ENCODE measurements around the gene ARMC8. TPM values are rescaled to one million over a fixed set of nuclear protein-coding genes. Genes with fewer than 3 reads are reported as not detected.

Gene ARMC8, protein sequence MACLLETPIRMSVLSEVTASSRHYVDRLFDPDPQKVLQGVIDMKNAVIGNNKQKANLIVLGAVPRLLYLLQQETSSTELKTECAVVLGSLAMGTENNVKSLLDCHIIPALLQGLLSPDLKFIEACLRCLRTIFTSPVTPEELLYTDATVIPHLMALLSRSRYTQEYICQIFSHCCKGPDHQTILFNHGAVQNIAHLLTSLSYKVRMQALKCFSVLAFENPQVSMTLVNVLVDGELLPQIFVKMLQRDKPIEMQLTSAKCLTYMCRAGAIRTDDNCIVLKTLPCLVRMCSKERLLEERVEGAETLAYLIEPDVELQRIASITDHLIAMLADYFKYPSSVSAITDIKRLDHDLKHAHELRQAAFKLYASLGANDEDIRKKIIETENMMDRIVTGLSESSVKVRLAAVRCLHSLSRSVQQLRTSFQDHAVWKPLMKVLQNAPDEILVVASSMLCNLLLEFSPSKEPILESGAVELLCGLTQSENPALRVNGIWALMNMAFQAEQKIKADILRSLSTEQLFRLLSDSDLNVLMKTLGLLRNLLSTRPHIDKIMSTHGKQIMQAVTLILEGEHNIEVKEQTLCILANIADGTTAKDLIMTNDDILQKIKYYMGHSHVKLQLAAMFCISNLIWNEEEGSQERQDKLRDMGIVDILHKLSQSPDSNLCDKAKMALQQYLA
- total RNA-seq: 35.2 and 43.4 TPM in 2 replicates

DNA sequence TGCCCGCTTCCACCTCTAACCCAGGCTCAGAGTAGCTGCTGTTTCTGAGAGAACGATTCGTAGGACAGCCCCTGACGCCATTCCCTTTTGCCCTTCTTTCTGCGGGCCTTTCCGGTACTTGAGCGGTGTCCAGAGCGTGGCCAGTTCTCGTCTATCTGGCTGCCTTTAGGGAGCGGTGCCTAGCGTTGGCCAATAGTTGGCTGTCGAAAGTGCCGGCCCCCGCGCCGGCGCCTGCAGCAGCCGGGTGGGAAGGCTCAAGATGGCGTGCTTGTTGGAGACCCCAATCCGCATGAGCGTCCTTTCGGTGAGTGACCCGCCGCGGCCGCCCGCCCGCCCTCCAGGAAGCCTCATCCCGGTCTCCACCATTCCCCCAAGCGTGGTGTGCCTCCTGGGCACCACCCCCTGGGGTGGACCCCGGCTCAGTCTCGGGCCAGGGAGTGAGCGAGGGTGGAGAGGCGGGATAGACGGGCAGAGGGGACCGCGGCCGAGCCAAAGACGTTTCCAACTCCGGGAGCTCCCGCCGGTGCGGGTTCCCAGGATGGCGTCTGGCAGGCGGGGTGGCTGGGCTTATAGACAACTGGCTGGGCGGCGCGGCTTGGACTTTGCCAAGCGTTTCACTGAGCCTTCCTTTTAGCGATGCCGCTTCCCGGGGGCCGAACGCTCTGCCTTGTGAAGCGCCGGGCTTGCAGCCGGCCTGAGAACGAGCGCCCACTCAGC, at the start of gene ARMC8:
ARMC8 (plus strand) TSS at position 6 of the 717 bp plus-strand sequence; CDS start at position 260, 254 bp downstream.

DNA sequence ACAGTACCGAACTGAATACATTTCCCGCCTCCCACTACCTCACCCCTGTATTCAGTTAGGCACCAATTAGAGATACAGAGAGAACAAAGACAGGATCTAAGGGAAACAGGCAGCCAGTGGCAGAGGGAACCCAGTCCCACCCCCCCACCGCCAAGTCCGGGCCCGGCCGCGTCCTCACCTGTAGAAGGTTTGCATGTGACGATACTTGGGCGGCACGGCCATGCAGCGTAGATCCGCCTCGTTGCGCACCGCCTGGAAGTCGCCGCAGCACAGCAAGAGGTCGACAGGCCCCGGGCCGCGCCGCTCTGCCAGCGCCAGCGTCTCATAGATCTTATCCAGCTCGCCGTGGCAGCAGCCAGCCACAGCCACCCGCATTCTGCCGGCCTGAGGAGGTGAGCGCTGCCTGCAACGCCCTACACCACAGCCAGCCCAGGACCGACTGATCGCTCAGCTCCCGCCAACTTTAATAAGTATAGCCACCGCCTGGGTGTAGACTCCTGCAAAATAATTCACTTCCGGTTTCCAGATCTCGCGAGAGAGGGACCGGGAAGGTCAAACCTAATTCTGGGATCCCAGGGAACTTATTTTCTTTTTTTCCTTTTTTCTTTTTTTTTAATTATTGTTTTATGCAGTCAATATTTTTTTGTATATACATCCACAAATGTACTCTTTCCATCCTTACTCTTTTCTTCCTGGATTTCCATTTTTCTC, 12.5 kb upstream of the ARMC8 start, which contains the start of gene DBR1:
DBR1 (minus strand) TSS at position 501 of the 711 bp plus-strand sequence; CDS start at position 375, 126 bp downstream.

DNA sequence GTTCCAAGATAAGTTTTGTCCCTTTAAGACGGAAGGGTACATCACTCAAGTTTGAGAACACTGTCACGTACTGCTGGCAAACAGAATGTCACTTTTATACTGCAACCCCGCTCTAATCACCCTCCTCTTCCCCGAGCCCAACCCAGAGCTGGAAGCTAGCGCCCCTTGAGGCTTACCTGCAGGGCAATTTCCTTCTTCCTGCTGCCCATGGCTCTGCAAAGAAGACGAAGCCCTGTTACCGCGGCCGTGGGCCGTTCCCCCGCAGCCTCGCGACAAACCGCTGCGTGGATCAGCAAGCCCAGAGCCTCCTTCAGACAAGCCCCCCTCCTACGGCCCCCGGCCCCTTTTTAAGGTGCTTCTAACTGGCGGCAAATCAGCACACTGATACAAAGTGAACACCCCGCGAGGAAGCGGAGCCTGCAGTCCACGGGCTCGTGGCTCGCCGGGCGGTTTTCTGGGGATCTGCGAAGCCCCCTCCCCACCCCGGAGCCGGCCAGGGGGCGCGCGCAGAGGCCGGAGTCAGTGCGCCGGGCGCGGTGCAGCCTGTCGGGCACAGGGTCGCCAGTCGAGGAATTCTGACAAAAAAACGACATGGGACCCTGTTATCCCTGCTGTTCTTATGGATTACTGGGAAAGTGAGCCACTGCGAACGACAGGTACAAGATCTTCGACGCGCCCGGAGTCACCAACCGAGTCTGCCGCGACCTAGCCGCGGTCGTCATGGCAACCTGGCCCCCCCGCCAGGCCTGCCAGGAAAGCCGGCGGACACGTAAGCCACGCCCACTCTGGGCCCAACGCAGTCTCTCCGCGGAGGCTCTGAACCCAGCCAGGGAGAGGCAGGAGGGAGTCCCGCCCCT, 142.3 kb downstream of the ARMC8 start, which contains the start of gene NME9:
NME9 (minus strand) TSS at position 725 of the 857 bp plus-strand sequence; CDS start at position 209, 516 bp downstream.

Other genes starting within 250 kb of the ARMC8 start
- not detected in 2 replicates for gene CLDN18, start 177.1 kb upstream of the ARMC8 start, total RNA-seq
- 1.3 and 2.7 TPM in 2 replicates for gene DZIP1L, start 71.7 kb upstream of the ARMC8 start, total RNA-seq
- gene A4GNT, start 54.9 kb upstream of the ARMC8 start, total RNA-seq: not detected in 2 replicates
- gene DBR1, start 12.4 kb upstream of the ARMC8 start, total RNA-seq: 14.2 and 18.5 TPM in 2 replicates
- gene NME9, start 142.6 kb downstream of the ARMC8 start, total RNA-seq: not detected in 2 replicates
- 4.9 and 6.6 TPM in 2 replicates for gene MRAS, start 161.3 kb downstream of the ARMC8 start, total RNA-seq
- not detected in 2 replicates for gene ESYT3, start 247.3 kb downstream of the ARMC8 start, total RNA-seq